Activated CD8-positive, alpha-beta memory T cell treated with anti-CD3 and anti-CD28 coated beads, Interleukin-2, amount 10 ng/mL, durations not matched to agents 7 days and 5 days (primary cell): ENCODE data around the gene POLR2E. TPM values are rescaled to one million over a fixed set of nuclear protein-coding genes. Genes with fewer than 3 reads are reported as not detected.

Source experiments
- ATAC-seq: fragments of 150-1000 bp; cut with Tn5 transposase; one replicate; pipeline ENCODE4 v1.10.0; 2021; ENCODE audit warnings: moderate library complexity
- CTCF ChIA-PET: fragments of 350-600 bp; sonication (Branson Sonifier 250); formaldehyde crosslinking; loops from one replicate; lab custom pipeline; 2021; ENCODE audit warnings: antibody characterized with exemption; lab: Charles Lee
- DNase-seq: peaks from one replicate; pipeline ENCODE4 v3.0.0-alpha.2; 2020
- H3K27ac Mint-ChIP-seq: one replicate; pipeline ENCODE4 v1.8.0; 2021; ENCODE audit warnings: mild to moderate bottlenecking, mixed read lengths
- H3K27me3 Mint-ChIP-seq: one replicate; pipeline ENCODE4 v1.8.0; 2021; ENCODE audit warnings: mixed read lengths
- H3K36me3 Mint-ChIP-seq: one replicate; pipeline ENCODE4 v1.8.0; 2021; ENCODE audit warnings: mild to moderate bottlenecking, mixed read lengths
- H3K4me1 Mint-ChIP-seq: one replicate; pipeline ENCODE4 v1.8.0; 2021; ENCODE audit warnings: mixed read lengths
- H3K4me3 Mint-ChIP-seq: one replicate; pipeline ENCODE4 v1.8.0; 2021; ENCODE audit warnings: mild to moderate bottlenecking, moderate library complexity, mixed read lengths
- H3K9me3 Mint-ChIP-seq: one replicate; pipeline ENCODE4 v1.8.0; 2022; ENCODE audit warnings: low read depth, mixed read lengths
- total RNA-seq, 2 experiments: library from RNA; stranded (reverse); gene quantifications; one replicate each; pipeline ENCODE4 v1.2.3, GENCODE V29; 2021

POLR2E gene
- total RNA-seq, 2 experiments from 2014 or later, result 173 to 206 TPM

DNA sequence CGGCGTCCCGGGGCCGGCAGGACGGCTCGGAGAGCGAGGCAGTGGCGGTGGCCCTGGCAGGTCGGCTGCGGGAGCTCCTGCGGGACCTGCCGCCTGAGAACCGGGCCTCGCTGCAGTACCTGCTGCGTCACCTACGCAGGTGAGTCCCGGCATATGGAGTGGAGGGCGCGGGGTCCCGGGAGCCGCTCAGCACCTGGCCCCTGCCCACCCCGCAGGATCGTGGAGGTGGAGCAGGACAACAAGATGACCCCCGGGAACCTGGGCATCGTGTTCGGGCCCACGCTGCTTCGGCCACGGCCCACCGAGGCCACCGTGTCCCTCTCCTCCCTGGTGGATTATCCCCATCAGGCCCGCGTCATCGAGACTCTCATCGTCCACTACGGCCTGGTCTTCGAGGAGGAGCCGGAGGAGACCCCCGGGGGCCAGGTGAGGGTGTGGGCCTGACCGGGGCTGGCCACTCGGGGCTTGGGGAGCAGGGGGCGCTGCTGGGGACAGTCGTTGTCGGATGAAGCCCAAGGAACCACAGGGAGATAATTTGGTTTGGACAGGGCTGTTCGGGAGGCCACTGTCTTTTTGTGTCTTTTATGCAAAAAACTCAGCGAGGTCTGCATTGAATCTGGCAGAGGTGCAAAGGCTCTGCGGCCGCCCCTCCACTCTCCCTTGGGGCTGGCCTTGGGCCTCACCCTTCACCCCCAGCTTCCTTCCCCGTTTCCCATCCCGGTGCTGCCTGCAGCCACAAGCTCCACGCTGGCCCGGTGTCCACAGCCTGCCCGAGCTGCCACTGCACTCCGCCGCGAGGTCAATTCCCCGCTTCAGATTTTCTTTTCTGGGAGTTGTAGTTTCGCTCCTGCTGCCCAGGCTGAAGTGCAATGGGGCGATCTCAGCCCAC, 12.0 kb downstream of the POLR2E start:
- no peaks in the 10 kb centered on the region for H3K9me3 Mint-ChIP-seq
- H3K4me3 Mint-ChIP-seq, result no peak overlapping the region
- H3K36me3 Mint-ChIP-seq, result peaks cover 55% of the 10 kb centered on the region
- CTCF ChIA-PET, result interaction anchor here (0.6 to 8.9 kb wide), 5 partner anchors 11 to 21 kb away, joined by 3 to 108 read pairs (median 3); partner anchors contain the start of genes ARHGAP45 and GPX4
- no peak overlapping the region for H3K27ac Mint-ChIP-seq
- ATAC-seq (no peak), DNase-seq (no peak)
- H3K4me1 Mint-ChIP-seq, result peaks cover 56% of the 10 kb centered on the region
- no peaks in the 10 kb centered on the region for H3K27me3 Mint-ChIP-seq

DNA sequence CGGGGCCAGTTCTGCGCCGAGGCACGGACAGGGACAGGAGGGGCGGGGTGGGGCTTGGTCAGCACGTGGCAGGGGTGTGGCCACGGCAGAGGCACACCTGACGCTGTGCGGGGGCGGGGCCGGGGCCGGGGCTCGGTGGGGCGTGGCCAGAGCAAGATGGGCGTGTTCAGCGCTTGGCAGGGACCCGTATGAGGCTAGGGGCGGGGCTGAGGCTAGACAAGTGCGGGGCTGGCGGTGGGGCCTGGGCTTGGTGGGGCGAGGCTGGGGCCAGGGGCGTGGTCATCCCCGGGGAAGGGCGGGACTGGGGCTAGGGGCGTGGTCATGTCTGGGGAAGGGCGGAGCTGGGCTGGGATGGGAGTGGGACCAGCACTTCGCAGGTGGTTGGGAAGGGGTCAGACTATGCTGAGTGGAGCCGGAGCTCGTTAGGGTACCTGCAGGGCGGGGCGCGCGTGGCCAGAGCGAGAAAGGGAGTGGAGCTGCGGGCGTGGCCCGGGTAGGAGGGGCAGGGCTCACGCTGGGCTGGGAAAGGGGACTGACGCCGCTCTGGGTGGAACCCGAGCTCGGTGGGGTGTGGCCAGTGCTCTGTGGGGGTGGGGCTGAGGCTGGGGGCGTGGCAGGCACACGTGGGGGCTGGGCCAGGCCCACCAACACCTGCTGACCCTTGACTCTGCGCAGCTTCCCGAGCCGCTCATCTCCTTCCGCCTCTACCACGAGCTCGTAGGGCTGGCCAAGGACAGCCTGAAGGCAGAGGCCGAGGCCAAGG, 12.8 kb downstream of the POLR2E start:
- no peak overlapping the region for H3K4me3 Mint-ChIP-seq
- H3K36me3 Mint-ChIP-seq, result peaks cover 56% of the 10 kb centered on the region
- H3K9me3 Mint-ChIP-seq, result no peaks in the 10 kb centered on the region
- peak overlapping the region; percentile 80 for H3K27ac Mint-ChIP-seq
- peak; percentile 96 for DNase-seq
- peak; percentile 75 for ATAC-seq
- H3K27me3 Mint-ChIP-seq, result no peaks in the 10 kb centered on the region
- H3K4me1 Mint-ChIP-seq, result peaks cover 55% of the 10 kb centered on the region
- CTCF ChIA-PET, result interaction anchor here (0.7 to 8.9 kb wide), 3 partner anchors 8 to 22 kb away, joined by 3 to 108 read pairs (median 6); partner anchors contain the start of genes ARHGAP45 and GPX4

DNA sequence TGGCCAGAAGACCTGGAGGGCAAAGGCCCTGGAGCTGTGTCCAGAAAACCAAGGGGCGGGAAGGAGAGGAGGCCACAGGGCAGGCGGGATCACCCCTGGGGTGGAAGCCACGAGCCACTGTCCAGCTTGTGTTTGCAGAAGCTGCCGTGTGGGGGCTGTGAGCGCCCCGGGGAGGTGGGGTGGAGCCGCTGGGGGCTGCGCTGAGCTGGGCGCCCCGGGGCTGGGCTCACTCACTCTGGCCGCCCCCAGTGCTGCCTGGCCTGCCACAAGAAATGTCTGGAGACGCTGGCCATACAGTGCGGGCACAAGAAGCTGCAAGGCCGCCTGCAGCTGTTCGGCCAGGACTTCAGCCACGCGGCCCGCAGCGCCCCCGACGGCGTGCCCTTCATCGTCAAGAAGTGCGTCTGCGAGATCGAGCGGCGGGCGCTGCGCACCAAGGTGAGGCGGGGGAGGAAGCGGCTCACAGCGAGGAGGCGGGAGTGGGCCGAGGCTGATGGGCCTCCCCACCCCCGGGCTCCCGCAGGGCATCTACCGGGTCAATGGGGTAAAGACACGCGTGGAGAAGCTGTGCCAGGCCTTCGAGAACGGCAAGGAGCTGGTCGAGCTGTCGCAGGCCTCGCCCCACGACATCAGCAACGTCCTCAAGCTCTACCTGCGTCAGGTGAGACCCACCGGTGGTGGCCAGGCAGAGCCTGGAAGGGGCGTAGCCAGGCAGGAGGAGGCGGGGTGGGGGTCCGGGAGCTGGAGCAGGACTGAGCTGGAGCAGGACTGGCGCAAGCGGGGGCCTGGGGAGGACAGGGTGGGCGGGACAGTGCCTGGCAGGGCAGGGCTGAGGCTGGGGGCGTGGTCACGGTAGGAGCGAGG, 13.6 kb downstream of the POLR2E start:
- Mint-ChIP-seq H3K9me3 (no peaks in the 10 kb centered on the region), H3K27ac (no peak overlapping the region), H3K4me3 (no peak overlapping the region), H3K36me3 (peaks cover 60% of the 10 kb centered on the region), H3K27me3 (no peaks in the 10 kb centered on the region), H3K4me1 (peaks cover 58% of the 10 kb centered on the region)
- ATAC-seq, result no peak
- no peak for DNase-seq
- CTCF ChIA-PET, result interaction anchor here (0.8 to 8.9 kb wide), 5 partner anchors 9 to 163 kb away, joined by 3 to 108 read pairs (median 5); partner anchors contain the start of gene ARHGAP45

DNA sequence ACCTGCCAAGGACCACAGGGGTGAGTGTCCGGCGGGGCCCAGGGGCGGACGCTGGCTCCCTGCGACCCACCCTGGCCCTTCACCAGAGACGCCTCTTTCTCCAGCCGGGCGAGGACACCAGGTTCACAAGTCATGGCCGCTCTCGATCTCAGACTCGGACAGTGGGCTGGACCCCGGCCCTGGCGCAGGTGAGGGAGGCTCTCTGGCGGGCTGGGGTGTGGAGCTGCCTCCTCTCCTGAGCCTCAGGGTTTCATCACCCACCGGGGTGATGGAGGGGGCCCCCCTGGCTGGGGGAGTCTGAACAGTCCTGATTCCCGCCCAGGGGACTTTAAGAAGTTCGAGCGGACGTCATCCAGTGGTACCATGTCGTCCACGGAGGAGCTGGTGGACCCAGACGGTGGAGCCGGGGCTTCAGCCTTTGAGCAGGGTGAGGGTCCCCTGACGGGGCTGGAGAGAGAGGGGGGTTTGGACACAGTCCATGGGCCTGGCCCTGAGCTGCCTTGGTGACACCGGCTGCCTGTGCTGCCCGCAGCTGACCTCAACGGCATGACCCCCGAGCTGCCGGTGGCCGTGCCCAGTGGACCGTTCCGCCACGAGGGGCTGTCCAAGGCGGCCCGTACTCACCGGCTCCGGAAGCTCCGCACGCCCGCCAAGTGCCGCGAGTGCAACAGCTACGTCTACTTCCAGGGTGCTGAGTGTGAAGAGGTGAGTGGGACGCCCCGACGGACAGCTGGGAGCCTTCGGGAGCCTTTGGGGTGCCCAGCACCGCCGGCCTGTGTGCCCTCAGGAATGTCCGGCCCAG, 14.6 kb downstream of the POLR2E start:
- no peaks in the 10 kb centered on the region for H3K27me3 Mint-ChIP-seq
- H3K4me3 Mint-ChIP-seq, result no peak overlapping the region
- peaks cover 66% of the 10 kb centered on the region for H3K36me3 Mint-ChIP-seq
- H3K4me1 Mint-ChIP-seq, result peaks cover 61% of the 10 kb centered on the region
- H3K27ac Mint-ChIP-seq, result no peak overlapping the region
- CTCF ChIA-PET, result interaction anchor here (0.8 to 8.9 kb wide), 8 partner anchors 10 to 186 kb away, joined by 3 to 108 read pairs (median 7); partner anchors contain the start of gene ARHGAP45
- no peak for ATAC-seq
- DNase-seq, result no peak
- no peaks in the 10 kb centered on the region for H3K9me3 Mint-ChIP-seq

DNA sequence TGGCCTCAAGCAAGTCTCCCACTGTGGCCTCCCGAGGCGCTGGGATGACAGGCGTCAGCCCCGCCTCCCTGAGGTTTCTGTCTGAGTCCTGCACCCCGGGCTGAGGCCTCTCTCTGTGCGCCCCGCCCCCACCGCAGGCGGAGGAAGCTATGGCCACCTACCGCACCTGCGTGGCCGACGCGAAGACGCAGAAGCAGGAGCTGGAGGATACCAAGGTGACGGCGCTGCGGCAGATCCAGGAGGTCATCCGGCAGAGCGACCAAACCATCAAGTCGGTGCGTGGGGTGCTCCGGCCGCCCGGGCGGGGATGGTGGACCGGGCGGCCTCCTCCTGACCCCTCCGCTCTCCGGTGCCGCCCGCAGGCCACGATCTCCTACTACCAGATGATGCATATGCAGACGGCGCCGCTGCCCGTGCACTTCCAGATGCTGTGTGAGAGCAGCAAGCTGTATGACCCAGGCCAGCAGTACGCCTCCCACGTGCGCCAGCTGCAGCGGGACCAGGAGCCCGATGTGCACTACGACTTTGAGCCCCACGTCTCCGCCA, 15.5 kb downstream of the POLR2E start:
- peak overlapping the region; percentile 93 for H3K27ac Mint-ChIP-seq
- ATAC-seq (peak; percentile 8), DNase-seq (peak; percentile 93)
- peaks cover 59% of the 10 kb centered on the region for H3K4me1 Mint-ChIP-seq
- H3K27me3 Mint-ChIP-seq, result no peaks in the 10 kb centered on the region
- CTCF ChIA-PET, result interaction anchor here (0.7 to 8.9 kb wide), 7 partner anchors 11 to 187 kb away, joined by 3 to 108 read pairs (median 8); partner anchors contain the start of gene ARHGAP45
- no peaks in the 10 kb centered on the region for H3K9me3 Mint-ChIP-seq
- H3K36me3 Mint-ChIP-seq, result peaks cover 60% of the 10 kb centered on the region
- peak overlapping the region; percentile 84 for H3K4me3 Mint-ChIP-seq

DNA sequence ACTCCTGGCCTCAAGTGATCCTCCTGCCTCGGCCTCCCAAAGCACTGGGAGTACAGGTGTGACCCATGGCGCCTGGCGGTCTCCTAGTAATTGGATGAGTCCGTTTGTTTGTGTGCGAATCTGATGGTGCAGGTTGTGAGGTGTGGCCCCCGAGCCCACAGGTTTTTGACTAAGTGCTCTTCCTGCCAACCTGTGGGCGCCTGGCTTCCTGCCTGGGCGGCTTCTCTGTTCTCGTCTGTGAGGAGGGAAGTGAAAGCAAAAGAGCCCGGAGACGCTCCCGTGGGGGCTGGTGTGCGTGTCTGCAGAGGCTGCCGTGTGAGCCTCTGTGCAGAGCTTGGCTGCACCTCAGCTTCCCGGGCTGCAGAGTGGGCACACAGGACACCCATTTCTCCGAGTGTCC, 18.2 kb downstream of the POLR2E start:
- Mint-ChIP-seq H3K36me3 (peaks cover 59% of the 10 kb centered on the region), H3K27me3 (no peaks in the 10 kb centered on the region), H3K27ac (peak overlapping the region; percentile 93), H3K4me3 (peak overlapping the region; percentile 84), H3K9me3 (no peaks in the 10 kb centered on the region), H3K4me1 (peaks cover 67% of the 10 kb centered on the region)
- ATAC-seq (peak; percentile 83), DNase-seq (peak; percentile 99)
- CTCF ChIA-PET, result interaction anchor here (0.8 to 8.9 kb wide), 10 partner anchors 10 to 782 kb away, joined by 3 to 108 read pairs (median 4); partner anchors contain the start of genes ARHGAP45, CNN2 and RNF126

DNA sequence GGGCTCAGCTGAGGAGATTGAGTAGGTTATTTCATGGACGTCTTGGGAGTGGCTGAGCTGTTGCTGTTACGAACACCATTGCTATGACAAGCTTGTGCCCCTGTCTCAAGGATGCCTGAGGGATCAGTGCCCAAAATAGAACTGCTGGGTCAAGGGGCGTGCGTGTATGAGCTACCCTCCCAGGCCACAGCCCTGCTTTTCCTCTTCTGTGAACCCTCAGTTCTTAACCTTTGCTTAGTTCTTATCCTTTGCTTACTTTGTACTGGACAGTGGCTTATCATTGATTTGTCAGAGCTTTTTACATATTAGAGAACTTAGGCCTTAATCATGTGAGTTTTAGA, 19.2 kb downstream of the POLR2E start:
- peaks cover 56% of the 10 kb centered on the region for H3K36me3 Mint-ChIP-seq

DNA sequence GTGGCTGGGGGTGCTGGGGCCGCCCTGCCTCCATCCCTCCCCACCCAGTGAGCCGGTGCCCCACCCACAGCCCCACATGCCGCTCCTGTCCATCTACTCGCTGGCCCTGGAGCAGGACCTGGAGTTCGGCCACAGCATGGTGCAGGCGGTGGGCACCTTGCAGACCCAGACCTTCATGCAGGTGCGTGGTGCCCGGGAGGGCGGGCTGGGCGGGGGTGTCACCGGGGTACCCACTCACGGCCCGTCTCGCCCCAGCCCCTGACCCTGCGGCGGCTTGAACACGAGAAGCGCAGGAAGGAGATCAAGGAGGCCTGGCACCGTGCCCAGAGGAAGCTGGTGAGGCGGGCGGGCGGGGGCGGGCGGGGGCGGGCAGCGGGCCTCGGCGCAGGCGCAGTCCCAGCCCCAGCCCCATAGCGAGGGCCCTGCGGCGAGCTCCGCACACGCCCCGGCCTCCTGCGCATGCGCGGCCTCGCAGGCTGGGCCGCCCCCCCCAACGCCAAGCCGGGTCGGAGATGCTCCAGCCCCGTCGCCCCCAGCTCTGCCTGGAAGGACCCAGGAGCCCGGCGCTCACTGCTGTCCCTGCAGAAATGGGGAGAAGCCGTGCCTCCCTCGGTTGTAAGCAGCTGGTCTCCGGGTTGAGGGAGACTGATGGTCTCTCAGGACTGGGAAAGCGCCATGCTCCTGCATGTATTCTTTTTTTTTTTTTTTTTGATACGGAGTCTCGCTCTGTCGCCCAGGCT, 20.5 kb downstream of the POLR2E start:
- CTCF ChIA-PET, result interaction anchor here (0.7 to 8.9 kb wide), 14 partner anchors 8 to 211 kb away, joined by 3 to 108 read pairs (median 4); partner anchors contain the start of genes ABCA7, ARHGAP45, POLR2E and RNU6-2
- Mint-ChIP-seq H3K9me3 (no peaks in the 10 kb centered on the region), H3K36me3 (peaks cover 47% of the 10 kb centered on the region), H3K27me3 (no peaks in the 10 kb centered on the region), H3K27ac (peak overlapping the region; percentile 93), H3K4me1 (peaks cover 55% of the 10 kb centered on the region), H3K4me3 (peak overlapping the region; percentile 56)
- ATAC-seq (peak; percentile 34), DNase-seq (peak; percentile 88)

More for the DNA sequence above, 19.2 kb downstream of the POLR2E start:
- CTCF ChIA-PET, result interaction anchor here (0.7 to 8.9 kb wide), 12 partner anchors 9 to 783 kb away, joined by 3 to 108 read pairs (median 4); partner anchors contain the start of genes ABCA7, ARHGAP45, POLR2E and RNF126
- H3K27ac Mint-ChIP-seq, result peak overlapping the region; percentile 93
- H3K9me3 Mint-ChIP-seq, result no peaks in the 10 kb centered on the region
- DNase-seq (no peak), ATAC-seq (no peak)
- no peaks in the 10 kb centered on the region for H3K27me3 Mint-ChIP-seq
- peak overlapping the region; percentile 56 for H3K4me3 Mint-ChIP-seq
- peaks cover 64% of the 10 kb centered on the region for H3K4me1 Mint-ChIP-seq

DNA sequence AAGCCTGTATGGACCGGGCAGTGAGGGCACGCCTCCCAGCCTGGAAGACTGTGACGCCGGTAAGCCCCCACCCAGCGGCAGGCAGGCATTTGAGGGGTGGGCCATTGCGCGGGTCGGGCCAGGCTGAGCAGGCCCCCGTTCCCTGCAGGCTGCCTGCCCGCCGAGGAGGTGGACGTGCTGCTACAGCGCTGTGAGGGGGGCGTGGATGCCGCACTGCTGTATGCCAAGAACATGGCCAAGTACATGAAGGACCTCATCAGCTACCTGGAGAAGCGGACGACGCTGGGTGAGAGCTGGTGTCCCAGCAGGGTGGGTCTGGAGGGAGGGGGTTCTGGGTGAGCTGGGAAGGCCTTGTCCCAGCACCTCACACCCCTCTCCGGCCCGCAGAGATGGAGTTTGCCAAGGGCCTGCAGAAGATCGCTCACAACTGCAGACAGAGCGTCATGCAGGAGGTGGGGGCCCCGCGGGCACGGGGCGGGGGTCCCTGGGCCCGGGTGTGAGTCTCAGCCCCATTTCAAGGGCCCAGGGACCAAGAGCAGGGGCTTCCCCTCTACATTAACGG, 21.1 kb downstream of the POLR2E start:
- DNase-seq (no peak), ATAC-seq (no peak)
- H3K9me3 Mint-ChIP-seq, result no peaks in the 10 kb centered on the region
- peak overlapping the region; percentile 48 for H3K4me3 Mint-ChIP-seq
- H3K36me3 Mint-ChIP-seq, result peaks cover 48% of the 10 kb centered on the region
- no peaks in the 10 kb centered on the region for H3K27me3 Mint-ChIP-seq
- peak overlapping the region; percentile 74 for H3K27ac Mint-ChIP-seq
- H3K4me1 Mint-ChIP-seq, result peaks cover 56% of the 10 kb centered on the region
- CTCF ChIA-PET, result interaction anchor here (0.9 to 8.9 kb wide), 9 partner anchors 8 to 192 kb away, joined by 3 to 108 read pairs (median 4); partner anchors contain the start of genes ABCA7, ARHGAP45 and RNU6-2

DNA sequence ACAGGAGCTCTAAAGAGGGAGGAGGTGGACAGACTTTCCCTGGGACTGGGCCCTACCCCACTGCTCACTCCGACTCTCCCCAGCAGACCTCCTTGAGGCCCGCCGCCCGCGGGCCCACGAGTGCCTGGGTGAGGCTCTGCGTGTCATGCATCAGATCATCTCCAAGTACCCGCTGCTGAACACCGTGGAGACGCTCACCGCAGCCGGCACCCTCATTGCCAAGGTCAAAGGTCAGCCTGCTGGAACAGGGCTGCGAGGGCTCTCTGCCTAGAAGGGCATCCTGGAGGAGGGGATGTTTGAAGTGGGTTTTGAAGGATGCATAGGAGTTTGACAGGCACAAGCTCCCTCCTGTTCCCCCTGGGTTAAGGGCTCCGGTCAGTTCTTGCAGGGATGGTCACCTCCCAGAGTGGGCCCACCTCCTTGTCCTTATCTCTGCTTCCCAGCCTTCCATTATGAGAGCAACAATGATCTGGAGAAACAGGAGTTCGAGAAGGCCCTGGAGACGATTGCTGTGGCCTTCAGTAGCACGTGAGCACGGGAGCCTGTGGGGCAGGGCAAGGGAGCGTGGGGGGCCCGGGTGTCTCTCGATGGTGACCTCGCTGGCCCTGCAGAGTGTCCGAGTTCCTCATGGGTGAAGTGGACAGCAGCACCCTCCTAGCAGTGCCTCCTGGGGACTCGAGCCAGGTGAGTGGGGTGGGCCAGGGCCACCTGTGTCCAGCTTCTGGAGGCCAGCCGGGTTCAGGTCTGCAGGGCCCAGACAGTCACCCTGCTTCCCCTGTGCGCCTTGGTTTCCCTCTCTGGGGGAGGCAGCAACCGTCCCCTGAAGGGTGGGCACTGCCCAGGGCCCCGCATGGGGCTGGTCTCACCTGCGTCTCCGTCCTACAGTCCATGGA, 21.9 kb downstream of the POLR2E start:
- Mint-ChIP-seq H3K27ac (peak overlapping the region; percentile 28), H3K27me3 (no peaks in the 10 kb centered on the region), H3K4me1 (peaks cover 58% of the 10 kb centered on the region), H3K4me3 (no peak overlapping the region), H3K36me3 (peaks cover 52% of the 10 kb centered on the region), H3K9me3 (no peaks in the 10 kb centered on the region)
- ATAC-seq (no peak), DNase-seq (no peak)
- CTCF ChIA-PET, result interaction anchor here (1.2 to 1.8 kb wide), 4 partner anchors 18 to 52 kb away, joined by 3 to 5 read pairs (median 4); partner anchors contain the start of gene RNU6-2
